Upper lobe of left lung (tissue), 6 donors: ENCODE data around the gene WFIKKN2. TPM values are rescaled to one million over a fixed set of nuclear protein-coding genes. Genes with fewer than 3 reads are reported as not detected.

Experiments used
- ATAC-seq, 2 donors: fragments of 200-7000 bp; cut with Tn5 transposase; one replicate each; pipeline ENCODE4 v1.9.1; 2022; ENCODE audit warnings: mild to moderate bottlenecking in 2 of 2, moderate library complexity in 2 of 2; ENCODE audit not compliant: low FRiP score in 2 of 2
- DNase-seq, 2 donors: peaks; one replicate each; pipeline ENCODE4 v3.0.0-alpha.2; 2019 to 2020
- H3K27ac ChIP-seq, 4 donors: fragments of 200-600 bp; sonication (generic); one replicate each; pipeline ENCODE4 v1.5.1; 2016 to 2019
- H3K27me3 ChIP-seq, 4 donors: fragments of 200-600 bp; sonication (generic); one replicate each; pipeline ENCODE4 v1.5.1; 2017 to 2019
- H3K36me3 ChIP-seq, 4 donors: fragments of 200-600 bp; sonication (generic); one replicate each; pipeline ENCODE4 v1.5.1; 2016 to 2019
- H3K4me1 ChIP-seq, 4 donors: fragments of 200-600 bp; sonication (generic); one replicate each; pipeline ENCODE4 v1.5.1; 2018 to 2019
- H3K4me3 ChIP-seq, 4 donors: fragments of 200-600 bp; sonication (generic); one replicate each; pipeline ENCODE4 v1.5.1; 2017 to 2019; ENCODE audit warnings: mild to moderate bottlenecking in 2 of 4, moderate library complexity in 1 of 4
- H3K9me3 ChIP-seq, 4 donors: fragments of 200-600 bp; sonication (generic); one replicate each; pipeline ENCODE4 v1.5.1; 2018 to 2019
- CTCF ChIP-seq, 6 experiments: fragments of 450-650 bp in 4 of 6; fragments of 200-600 bp in 2 of 6; sonication (generic) in 2 of 6; IDR thresholded peaks; one replicate each; pipeline ENCODE4 v1.5.1; 2016 to 2019; ENCODE audit warnings: antibody characterized with exemption in 6 of 6
- EP300 ChIP-seq, 4 donors: sonication (generic); formaldehyde crosslinking; IDR thresholded peaks; one replicate each; pipeline ENCODE4 v1.5.1; 2017; ENCODE audit warnings: antibody characterized with exemption in 4 of 4, control low read depth in 2 of 4
- POLR2A ChIP-seq, 4 donors: fragments of 450-650 bp; IDR thresholded peaks; one replicate each; pipeline ENCODE4 v1.5.1; 2016 to 2017; ENCODE audit warnings: antibody characterized with exemption in 4 of 4, mild to moderate bottlenecking in 2 of 4
- POLR2AphosphoS5 ChIP-seq, 2 donors: sonication (generic); formaldehyde crosslinking; IDR thresholded peaks; one replicate each; pipeline ENCODE4 v1.5.1; 2017; ENCODE audit warnings: antibody characterized with exemption in 2 of 2
- WGBS, 2 donors: methylation state at CpG; one replicate each; pipeline ENCODE4 v1.1.5; 2017 to 2018; 5-methylcytosine and 5-hydroxymethylcytosine counted together
- total RNA-seq, 6 donors: library from RNA; depleted of rRNA in 4 of 6; stranded (reverse); fragments of >200 nt in 4 of 6; gene quantifications; one replicate each; pipeline versions ENCODE4 v1.1.0 to v1.2.1, GENCODE V29; 2016 to 2021
- donor health status: DM: no; HTN: no; CAD: no; lungs with moderate emphysema.
- donor health status: DM: no; HTN: yes; CAD: no; lungs with severe emphysema.

Gene WFIKKN2
- total RNA-seq, 6 donors from 2014 or later = 0.23 TPM; not detected in 5

GRCh38 chr17:50845240-50846147 lies 10.1 kb downstream of the WFIKKN2 start:
- 86 to 91% methylated on average over 4 to 12 of the region's 12 CpGs for WGBS, 2 donors
- DNase-seq (no peak), ATAC-seq (no peak)
- Histone ChIP-seq H3K36me3 (no peaks in the 10 kb centered on the region), H3K4me1 (no peaks in the 10 kb centered on the region), H3K4me3 (no peak overlapping the region), H3K27me3 (no peaks in the 10 kb centered on the region), H3K9me3 (peaks cover 0 to 3% (median 0%) of the 10 kb centered on the region in 4 donors), H3K27ac (no peak overlapping the region)
- TF ChIP-seq POLR2A (IDR thresholded peaks at IDR 0.05) (no peak), EP300 (IDR thresholded peaks at IDR 0.05) (no peak), POLR2AphosphoS5 (IDR thresholded peaks at IDR 0.05) (no peak), CTCF (IDR thresholded peaks at IDR 0.05) (no peak)

- no peak overlapping the region for H3K27ac ChIP-seq
- 94 to 96% methylated on average over 4 of the region's 4 CpGs for WGBS, 2 donors
Measured at GRCh38 chr17:50847566-50847965, 12.2 kb downstream of the WFIKKN2 start.

GRCh38 chr17:50848039-50848438 lies 12.7 kb downstream of the WFIKKN2 start:
- Histone ChIP-seq H3K9me3 (peaks cover 0 to 3% (median 0%) of the 10 kb centered on the region in 4 donors), H3K27ac (no peak overlapping the region), H3K4me1 (peaks cover 11 to 15% (median 14%) of the 10 kb centered on the region in 4 donors), H3K27me3 (no peaks in the 10 kb centered on the region), H3K36me3 (no peaks in the 10 kb centered on the region), H3K4me3 (no peak overlapping the region)
- DNase-seq (no peak), ATAC-seq (no peak)
- WGBS, 2 donors = 92 to 98% methylated on average over 2 to 3 of the region's 3 CpGs
- no peak for TF ChIP-seq EP300 (IDR thresholded peaks at IDR 0.05)
- no peak for TF ChIP-seq POLR2AphosphoS5 (IDR thresholded peaks at IDR 0.05)
- TF ChIP-seq CTCF (IDR thresholded peaks at IDR 0.05) = no peak
- no peak for TF ChIP-seq POLR2A (IDR thresholded peaks at IDR 0.05)

More at GRCh38 chr17:50847566-50847965, 12.2 kb downstream of the WFIKKN2 start:
- no peak for TF ChIP-seq POLR2A (IDR thresholded peaks at IDR 0.05)
- TF ChIP-seq CTCF (IDR thresholded peaks at IDR 0.05) = no peak
- no peak for TF ChIP-seq POLR2AphosphoS5 (IDR thresholded peaks at IDR 0.05)
- TF ChIP-seq EP300 (IDR thresholded peaks at IDR 0.05) = no peak
- H3K27me3 ChIP-seq = no peaks in the 10 kb centered on the region
- peaks cover 0 to 3% (median 0%) of the 10 kb centered on the region in 4 donors for H3K9me3 ChIP-seq
- H3K4me3 ChIP-seq = no peak overlapping the region
- peaks cover 6 to 10% (median 9%) of the 10 kb centered on the region in 4 donors for H3K4me1 ChIP-seq
- ATAC-seq (no peak), DNase-seq (no peak)
- no peaks in the 10 kb centered on the region for H3K36me3 ChIP-seq

GRCh38 chr17:50848711-50849110 lies 13.3 kb downstream of the WFIKKN2 start:
- DNase-seq = peak in 1 of 2 donors; percentile 14
- TF ChIP-seq CTCF (IDR thresholded peaks at IDR 0.05) (no peak), POLR2AphosphoS5 (IDR thresholded peaks at IDR 0.05) (no peak), EP300 (IDR thresholded peaks at IDR 0.05) (no peak), POLR2A (IDR thresholded peaks at IDR 0.05) (no peak)
- Histone ChIP-seq H3K27me3 (no peaks in the 10 kb centered on the region), H3K36me3 (no peaks in the 10 kb centered on the region), H3K4me3 (no peak overlapping the region), H3K4me1 (peaks cover 14 to 19% (median 17%) of the 10 kb centered on the region in 4 donors), H3K27ac (no peak overlapping the region), H3K9me3 (peaks cover 0 to 3% (median 0%) of the 10 kb centered on the region in 4 donors)
- no peak for ATAC-seq
- 31 to 43% methylated on average over 2 of the region's 2 CpGs for WGBS, 2 donors
